H54 (cell line): ENCODE measurements around the gene GNAL.

Source experiments
- DNase-seq: peaks from one replicate; pipeline ENCODE4 v3.0.0; 2011; ENCODE audit warnings: low spot score, mixed read lengths; ENCODE audit not compliant: insufficient read length
- FAIRE-seq: peaks from 3 replicates; lab custom pipeline; 2011; peaks lifted over from hg19 to GRCh38; lab: Jason Lieb, UNC
- POLR2A ChIP-seq: IDR thresholded peaks from 2 replicates; pipeline ENCODE4 v1.6.1; 2011; ENCODE audit warnings: low read depth, mild to moderate bottlenecking, low read length

GNAL gene

DNA sequence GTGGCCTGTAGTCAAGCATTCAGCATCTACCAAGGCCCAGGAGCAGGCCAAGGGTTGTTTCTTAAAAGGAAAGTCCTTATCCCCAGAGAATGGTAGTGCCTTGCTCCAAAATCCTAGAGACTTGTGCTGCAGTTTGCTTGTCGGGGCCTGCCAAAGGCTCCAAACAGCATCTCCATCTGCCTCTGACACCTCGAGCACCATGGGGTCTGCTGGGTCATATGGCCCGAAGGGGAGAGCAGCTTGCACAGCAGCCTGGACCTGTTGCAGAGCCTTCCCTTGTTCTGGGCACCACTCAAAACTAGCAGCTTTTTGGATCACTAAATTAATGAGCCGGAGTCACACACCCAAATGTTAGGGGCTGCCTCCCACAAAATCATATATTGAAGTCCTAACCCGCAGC is 35.7 kb downstream of the GNAL start:
- TF ChIP-seq POLR2A = no peak
- no peak for DNase-seq
- no peak for FAIRE-seq

DNA sequence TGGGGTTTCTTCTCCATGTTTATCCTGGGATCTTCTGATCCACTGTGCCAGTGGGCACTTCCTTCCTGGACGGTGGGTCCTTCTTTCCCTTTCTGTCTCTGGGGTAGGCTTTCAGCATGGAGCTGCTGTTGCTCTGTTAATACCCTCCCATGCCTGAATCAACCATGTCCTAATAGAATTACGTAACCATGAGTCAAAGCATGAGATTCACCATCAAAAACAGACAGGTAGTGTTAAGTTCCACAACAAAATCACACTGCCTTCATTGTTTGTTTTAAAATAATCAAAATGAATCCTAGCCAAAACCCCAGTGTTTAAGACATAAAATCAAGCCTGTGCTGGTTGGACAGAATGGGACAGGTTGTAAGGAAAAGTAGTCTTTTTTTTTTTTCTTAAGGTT is 37.5 kb downstream of the GNAL start:
- no peak for TF ChIP-seq POLR2A
- FAIRE-seq (no peak), DNase-seq (no peak)

DNA sequence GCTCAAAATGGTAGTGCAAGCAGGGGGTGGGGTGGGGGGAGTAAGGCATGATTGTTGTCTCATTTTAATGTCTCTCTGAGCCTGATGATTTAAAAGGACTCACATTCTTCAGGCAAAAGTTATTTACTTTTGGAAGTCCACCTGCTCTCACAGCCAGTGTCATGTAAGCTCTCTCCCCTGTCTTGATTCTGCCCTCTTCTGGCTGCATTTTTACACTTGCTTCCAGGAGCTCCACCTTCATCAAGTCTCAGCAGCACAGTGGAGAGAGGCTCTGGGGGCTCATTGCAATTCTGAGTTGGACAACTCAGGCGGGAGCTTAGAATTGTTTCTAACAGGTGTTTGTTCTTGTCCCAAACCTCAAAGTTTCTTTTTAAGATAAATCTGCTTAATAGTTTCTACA is 39.2 kb downstream of the GNAL start:
- DNase-seq (no peak), FAIRE-seq (no peak)

DNA sequence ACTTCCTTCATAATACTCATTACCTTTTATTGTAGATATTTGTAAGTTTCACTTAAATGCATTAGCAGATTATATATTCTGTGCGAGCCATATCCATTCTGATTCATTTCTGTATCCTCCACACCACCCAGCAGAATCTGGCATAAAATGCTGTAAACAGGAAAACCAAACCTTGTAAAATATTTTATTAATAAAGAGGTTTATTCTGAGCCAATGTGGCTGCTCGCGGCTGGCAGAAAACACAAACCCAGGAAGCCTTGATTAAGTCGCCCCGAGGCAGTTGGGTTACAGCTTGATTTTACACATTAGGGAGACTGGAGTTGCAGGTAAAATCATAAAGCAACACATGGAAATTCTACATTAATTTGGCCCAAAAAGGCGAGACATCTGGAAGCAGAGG is 40.5 kb downstream of the GNAL start:
- FAIRE-seq = no peak
- no peak for TF ChIP-seq POLR2A
- DNase-seq = no peak

More for the DNA sequence above, 39.2 kb downstream of the GNAL start:
- TF ChIP-seq POLR2A = no peak

DNA sequence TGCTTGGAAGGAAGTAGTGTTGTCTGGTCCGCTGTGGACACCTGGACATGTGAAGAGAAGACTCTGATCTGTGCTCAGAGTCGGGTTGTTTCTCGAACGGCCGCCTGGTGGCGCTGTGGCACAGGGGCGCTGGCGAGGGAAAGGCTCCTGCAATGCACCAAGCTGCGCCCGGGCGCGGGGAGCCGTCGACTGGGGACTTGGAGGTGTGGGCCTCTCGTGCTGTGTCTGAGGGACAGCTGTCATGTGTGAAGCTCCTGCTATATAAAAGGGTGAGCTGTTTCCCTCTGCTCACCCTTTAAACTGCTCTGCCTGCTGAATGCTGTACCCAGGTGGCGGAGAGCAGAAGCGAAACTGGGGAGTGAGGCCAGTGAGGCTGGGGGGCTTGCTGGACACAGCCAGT is 44.0 kb downstream of the GNAL start:
- no peak for TF ChIP-seq POLR2A
- peak; percentile 76 for DNase-seq
- FAIRE-seq = peak; percentile 80

DNA sequence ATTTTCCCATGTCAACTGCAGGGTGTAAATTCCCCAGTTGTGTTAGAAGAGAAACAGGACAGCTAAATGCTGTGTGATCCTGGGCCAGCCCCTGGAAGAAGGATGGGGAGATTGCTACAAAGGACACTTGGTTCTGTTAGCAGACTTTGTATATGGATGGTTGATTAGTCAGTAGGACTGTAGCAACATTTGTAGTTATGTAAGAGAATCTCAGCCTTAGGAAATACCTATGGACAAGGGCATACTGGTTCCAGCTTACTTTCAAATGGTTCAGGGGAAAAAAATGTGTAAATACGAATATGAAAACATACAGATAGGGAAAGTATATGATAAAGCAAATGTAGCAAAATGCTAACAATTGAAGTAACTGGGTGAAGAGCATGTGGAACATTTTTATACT is 47.6 kb downstream of the GNAL start:
- TF ChIP-seq POLR2A = no peak
- FAIRE-seq (no peak), DNase-seq (no peak)

DNA sequence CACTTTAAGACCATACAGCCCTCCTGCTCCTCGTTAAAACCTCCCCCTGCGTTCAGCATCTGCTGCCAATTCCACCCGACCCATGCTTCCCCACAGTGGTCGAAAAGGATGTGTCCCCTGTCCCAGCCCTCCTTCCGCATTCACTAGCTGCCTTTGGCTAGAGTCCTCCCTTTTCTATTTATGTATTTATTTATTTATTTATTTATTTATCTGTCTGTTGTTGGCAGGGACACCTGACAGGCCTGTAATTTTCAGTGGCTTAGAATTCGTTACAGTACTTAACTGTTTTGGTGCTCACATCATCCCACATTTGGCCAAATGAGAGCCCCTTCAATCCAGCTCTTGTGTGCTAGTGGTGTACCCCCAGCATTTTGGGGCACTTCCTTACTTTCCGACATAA is 50.8 kb downstream of the GNAL start:
- FAIRE-seq (no peak), DNase-seq (no peak)
- TF ChIP-seq POLR2A = no peak

DNA sequence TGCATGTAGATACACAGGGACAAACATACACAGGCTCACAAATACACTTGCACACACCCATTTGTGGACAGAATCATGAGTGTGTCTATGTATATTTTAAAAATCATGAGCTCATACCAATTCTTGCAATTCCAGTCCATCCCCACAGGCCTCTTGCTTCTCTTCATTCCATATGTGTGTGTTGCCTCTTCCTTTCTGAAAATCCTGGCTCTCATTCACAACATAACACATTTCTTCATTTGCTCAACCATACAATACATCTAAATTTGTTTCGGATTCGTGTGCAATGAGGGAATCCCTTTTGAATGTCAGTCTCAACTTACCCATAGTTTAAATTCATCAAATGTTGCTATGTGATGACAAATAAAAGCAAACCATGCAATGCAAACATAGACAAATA is 51.4 kb downstream of the GNAL start:
- FAIRE-seq = no peak

DNA sequence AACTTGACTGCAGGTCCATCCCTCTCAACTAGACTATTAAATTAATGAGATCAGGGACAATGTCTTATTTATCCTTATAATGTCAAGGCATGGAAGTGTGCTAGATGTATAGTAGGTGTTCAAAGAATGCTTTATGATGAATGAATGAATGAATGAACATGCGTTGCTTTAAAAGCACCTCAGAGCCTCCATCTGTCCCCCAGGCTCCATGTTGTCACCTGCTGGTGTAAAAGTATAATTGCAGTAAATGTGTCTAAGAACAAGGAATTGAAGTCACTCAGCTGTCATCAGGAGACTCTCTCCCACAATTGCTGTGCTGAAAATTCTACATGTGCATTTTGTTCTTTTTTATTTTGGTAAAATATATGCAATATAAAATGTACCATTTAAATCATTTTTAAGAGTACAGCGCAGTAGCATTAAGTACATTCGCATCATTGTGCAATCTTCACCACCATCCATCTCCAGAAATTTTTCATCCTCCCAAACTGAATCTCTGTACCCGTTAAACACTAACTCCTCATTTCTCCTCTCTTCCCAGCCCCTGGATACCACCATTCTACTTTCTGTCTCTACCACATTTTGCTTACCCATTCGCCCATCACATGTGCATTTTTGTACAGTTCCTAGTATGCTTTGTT is 52.6 kb downstream of the GNAL start:
- peak; percentile 36 for DNase-seq
- FAIRE-seq = no peak

More for the DNA sequence above, 51.4 kb downstream of the GNAL start:
- no peak for DNase-seq
- TF ChIP-seq POLR2A = no peak

DNA sequence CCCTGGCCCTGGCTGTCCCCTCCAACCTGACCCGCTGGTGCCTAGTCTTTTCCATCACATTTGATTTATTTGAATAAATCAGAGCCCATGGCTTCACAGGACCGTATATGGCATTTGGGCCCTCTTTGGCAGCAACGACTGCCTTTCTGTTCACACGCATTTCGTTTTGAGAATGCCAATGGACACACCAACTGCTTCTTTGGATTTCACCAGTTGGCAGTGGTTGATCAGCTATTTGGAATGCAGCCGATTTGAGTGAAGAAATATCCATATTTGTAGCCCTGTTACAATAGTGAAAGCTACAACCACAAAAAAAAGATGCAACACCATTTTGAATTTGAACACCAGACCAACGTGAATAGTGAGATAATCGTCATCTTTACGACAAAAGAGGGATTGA is 56.5 kb downstream of the GNAL start:
- no peak for DNase-seq
- no peak for TF ChIP-seq POLR2A
- no peak for FAIRE-seq

More for the DNA sequence above, 52.6 kb downstream of the GNAL start:
- TF ChIP-seq POLR2A = no peak

DNA sequence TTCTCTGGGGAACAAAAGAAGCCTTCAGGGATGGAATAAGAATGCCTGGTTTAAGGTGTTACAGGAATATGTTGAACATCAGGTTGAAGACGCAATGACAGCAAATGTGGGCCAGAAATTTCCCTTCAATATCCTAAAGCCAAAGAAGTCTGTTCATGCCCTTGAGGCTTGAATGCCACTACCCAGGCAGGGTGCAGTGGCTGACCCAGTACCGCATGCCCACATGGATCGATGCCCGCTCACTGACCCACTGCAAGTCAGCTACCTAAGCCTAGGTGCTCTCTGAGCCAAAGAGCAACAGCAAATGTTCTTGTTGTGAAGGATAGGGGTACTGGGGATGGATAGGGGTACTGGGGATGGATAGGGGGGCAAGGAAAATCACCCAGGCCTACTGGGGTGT is 58.2 kb downstream of the GNAL start:
- no peak for TF ChIP-seq POLR2A
- FAIRE-seq (no peak), DNase-seq (no peak)

DNA sequence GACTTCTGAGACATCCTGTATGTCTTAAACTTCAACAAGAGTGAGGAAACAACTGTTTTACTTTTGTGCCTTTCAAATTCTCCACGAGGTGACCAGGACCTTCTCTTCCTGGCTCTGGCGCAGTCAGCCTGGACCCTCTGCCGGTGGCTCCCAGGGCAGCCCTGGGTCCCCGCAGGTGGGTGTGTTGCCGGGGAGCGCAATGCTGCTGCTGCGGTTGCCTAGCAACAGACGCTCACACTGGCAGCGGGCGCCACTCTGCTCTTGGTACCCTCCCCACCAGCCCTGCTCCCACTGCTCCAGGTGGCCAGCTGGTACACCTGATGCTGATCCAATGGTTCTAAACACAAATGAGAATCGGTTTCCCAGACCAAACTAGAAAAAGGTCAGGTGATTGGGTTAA is 58.7 kb downstream of the GNAL start:
- TF ChIP-seq POLR2A = no peak
- DNase-seq (no peak), FAIRE-seq (no peak)

DNA sequence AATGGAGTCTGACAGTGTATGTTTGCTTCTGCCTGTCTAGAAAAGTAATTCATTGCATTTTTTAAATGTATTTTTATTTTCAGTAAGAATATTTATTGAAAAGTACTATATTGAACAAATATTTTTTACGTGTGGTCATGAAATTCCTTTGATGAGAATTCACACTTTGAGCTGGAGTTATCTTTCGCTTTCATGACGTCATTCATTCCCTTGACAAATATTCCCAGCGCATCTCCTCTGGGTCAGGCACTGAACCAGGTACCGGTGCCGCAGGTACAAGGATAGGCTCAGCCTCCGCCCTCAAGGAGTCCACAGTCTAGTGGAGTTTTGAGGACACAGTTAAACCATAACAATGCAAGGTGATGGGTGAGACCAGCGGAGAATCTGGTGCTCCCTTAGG is 60.2 kb downstream of the GNAL start:
- no peak for TF ChIP-seq POLR2A
- no peak for FAIRE-seq
- no peak for DNase-seq

DNA sequence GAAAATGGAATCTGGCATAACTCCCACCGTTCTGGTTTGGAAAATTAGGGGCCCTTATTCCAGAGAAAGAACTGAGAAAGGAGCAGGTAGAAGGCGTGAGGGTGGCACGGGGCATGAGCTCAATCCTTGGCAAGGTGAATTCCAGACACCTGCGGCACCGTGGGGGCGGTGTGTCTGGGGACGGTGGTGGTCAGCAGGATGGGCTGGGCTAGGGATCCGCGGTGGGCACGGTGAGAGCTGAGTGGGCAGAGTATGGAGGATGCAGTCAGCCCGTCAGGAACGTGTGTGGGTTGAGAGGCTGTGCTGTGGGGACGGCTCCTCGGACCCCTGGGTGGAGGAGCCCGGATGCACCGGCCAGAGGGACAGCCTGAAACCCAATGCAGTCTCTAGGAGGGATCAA is 61.1 kb downstream of the GNAL start:
- DNase-seq (no peak), FAIRE-seq (no peak)
- TF ChIP-seq POLR2A = no peak

DNA sequence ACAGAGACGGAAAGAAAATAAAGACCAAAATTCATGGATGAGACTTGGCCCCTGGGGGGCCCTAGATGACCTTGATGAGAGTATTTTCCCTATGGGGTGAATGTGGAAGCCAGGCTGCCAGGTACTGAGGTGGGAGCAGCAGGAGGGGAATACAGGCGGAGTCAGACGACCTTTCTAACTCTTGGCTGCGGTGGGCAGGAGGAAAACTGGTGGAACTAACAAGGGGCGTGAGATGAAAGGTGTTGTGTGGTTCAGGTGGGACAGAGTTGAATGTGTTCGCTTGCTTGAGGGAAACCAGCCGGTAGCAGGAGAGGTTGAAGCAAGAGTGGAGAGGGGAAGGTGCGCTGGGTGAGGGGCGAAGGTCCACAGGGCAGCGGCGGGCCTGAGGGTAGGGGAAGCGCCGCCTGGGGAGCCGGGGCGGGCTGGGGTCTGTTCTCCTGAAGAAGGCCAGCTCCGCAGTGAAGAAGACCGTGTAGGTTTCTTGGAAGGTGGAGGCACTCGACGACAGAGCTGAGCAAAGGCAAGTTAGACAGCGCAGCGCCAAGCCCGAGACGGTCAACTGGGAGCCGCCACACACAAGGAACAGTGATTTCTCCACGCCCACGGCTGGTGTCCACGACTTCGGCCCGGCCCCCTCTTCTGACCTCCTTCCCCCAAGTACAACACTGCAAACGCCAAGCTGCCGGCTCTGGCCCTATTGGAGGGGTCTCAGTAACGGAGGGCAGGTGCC is 61.7 kb downstream of the GNAL start:
- DNase-seq = no peak
- no peak for FAIRE-seq
- no peak for TF ChIP-seq POLR2A
